Stimulated activated CD8-positive, alpha-beta memory T cell treated with anti-CD3 and anti-CD28 coated beads, Interleukin-7, amount 100 ng/mL, for 24 hours (primary cell): ENCODE results near the gene PRAMEF2.
"Not testable (repeated sequence)": the region's sequence is repeated elsewhere in the genome, so short reads cannot be mapped to it uniquely, and the experiment has no call there.

Experiments
- DNase-seq: peaks from one replicate; pipeline ENCODE4 v3.0.0-alpha.2; 2020; ENCODE audit warnings: low read depth

The PRAMEF2 gene

GRCh38 chr1:12856786-12857185 lies at the start of gene PRAMEF2:
Gene PRAMEF2 (plus strand): TSS chr1:12857086. CDS start chr1:12859010, 1,924 bp downstream.
- DNase-seq = not testable (repeated sequence)

DNA sequence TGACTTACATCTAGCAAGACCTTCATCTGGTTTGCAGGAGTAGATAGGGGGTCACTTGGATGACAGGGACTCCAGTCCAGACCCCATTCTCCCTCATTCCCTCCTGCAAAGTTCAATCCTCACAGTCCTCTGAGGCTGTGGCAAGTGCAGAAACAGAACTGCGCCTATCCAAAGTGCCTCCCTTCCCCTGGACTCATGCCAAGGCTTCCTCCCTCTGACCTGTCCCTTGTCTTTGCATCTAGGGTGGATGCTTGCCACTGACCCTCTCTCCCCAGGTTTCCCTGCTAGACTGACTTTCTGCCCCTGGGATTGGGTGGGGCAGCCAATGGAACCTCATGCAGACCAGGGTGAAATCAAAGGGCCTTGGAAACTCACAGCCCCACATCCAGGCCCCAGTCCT lies 47.0 kb upstream of the PRAMEF2 start:
- DNase-seq = no peak

GRCh38 chr1:12810691-12811408 lies 46.0 kb upstream of the PRAMEF2 start:
- no peak for DNase-seq

- DNase-seq = no peak
These were observed 45.5 kb upstream of the PRAMEF2 start for GRCh38 chr1:12811409-12811784.

- not testable (repeated sequence) for DNase-seq
These were observed 37.8 kb upstream of the PRAMEF2 start for GRCh38 chr1:12819061-12819460.

- not testable (repeated sequence) for DNase-seq
These were observed 25.6 kb upstream of the PRAMEF2 start, which contains the start of gene PRAMEF11 for GRCh38 chr1:12831310-12831709. Gene PRAMEF11 (minus strand): TSS chr1:12831410. CDS start chr1:12828789, 2,621 bp downstream.

DNA sequence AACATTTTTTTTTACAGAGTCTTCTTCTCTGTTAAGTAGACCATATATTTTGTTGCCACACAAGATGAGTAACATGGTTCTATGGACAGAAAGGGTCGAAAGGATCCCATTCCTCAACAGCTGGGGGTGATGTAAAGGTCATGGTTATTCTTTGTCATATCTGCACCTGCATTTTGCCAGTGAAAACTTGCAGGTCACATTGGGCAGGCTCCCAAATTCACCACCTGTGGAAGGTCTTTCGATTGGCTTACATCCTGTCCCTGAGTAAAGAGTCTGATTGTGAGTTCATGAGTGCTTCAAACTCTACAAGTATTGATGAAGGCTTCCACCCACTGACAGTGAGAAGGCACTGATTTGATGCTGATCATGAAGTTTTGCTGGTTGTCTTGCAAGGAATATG lies 23.6 kb upstream of the PRAMEF2 start:
- not testable (repeated sequence) for DNase-seq

DNA sequence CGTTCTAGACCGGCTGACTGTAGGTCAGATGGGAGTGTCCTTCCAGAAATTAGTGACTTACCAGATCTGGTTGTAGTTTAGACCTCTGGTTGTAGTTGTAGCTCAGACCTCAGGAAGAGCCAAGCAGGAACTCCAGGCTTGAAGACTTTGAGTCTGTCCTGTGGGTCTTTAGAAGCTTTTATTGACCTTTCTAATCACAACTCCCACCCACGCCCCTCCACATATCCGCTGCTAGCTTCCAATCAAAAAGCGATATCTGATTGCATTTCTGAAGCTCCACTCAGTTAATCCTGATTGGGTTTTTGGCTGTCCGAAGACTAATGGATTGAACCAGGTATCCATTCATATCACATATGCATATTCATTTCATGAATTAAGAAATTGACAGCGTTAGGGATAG lies 8.3 kb upstream of the PRAMEF2 start, which contains the start of gene HNRNPCL1:
TSS of gene HNRNPCL1 (minus strand) at position 101 of the 400 bp plus-strand sequence. CDS start 431 bp downstream, outside the sequence.
- not testable (repeated sequence) for DNase-seq

GRCh38 chr1:12851779-12852178 lies 5.1 kb upstream of the PRAMEF2 start:
- DNase-seq = no peak

GRCh38 chr1:12863131-12863880 lies 6.4 kb downstream of the PRAMEF2 start:
- not testable (repeated sequence) for DNase-seq

GRCh38 chr1:12878453-12878852 lies 21.6 kb downstream of the PRAMEF2 start:
- DNase-seq = not testable (repeated sequence)

DNA sequence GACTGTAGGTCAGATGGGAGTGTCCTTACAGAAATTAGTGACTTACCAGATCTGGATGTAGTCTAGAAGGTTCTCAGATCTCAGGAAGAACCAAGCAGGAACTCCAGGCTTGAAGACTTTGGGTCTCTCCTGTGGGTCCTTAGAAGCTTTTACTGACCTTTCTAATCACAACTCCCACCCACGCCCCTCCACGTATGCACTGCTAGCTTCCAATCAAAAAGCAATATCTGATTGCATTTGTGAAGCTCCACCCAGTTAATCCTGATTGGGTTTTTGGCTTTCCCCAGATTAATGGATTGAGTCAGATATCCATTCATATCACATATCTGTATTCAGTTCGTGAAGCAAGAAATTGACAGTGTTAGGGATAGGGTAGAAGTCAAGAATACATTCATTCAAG lies 29.2 kb downstream of the PRAMEF2 start, which contains the start of gene PRAMEF4:
TSS of gene PRAMEF4 (minus strand) at position 101 of the 400 bp plus-strand sequence. CDS start 2,807 bp downstream, outside the sequence.
- not testable (repeated sequence) for DNase-seq

GRCh38 chr1:12898170-12898569 lies 41.3 kb downstream of the PRAMEF2 start, which contains the start of gene PRAMEF10:
Gene PRAMEF10 (minus strand): TSS chr1:12898270. CDS start chr1:12895847, 2,423 bp downstream.
- not testable (repeated sequence) for DNase-seq

DNA sequence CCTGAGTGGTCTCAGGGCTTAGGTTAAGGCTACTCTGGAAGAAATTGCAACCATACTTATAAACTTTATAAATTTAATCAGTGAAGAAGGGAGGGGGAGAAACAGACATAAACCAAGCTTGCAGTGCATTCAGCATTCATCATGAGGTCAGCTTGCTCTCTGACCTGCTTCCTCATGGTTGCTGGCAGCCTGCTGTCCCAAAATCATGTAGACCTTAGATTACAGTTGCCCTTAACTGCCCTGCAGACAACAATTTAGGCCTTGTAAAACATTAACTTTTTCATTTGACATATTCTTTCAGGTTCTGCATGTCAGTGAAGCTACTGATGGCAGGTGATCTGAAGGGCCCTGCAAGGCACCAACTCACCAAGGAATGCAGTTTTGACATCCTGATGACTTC lies 42.3 kb downstream of the PRAMEF2 start:
- DNase-seq = not testable (repeated sequence)

- not testable (repeated sequence) for DNase-seq
These were observed 47.1 kb downstream of the PRAMEF2 start for GRCh38 chr1:12903793-12904572.
